ENCODE measurements around the gene TTLL3. TPM values are rescaled to one million over a fixed set of nuclear protein-coding genes. Genes with fewer than 3 reads are reported as not detected.

The TTLL3 gene
- polyA plus RNA-seq, 1 donor (not counting 4 experiments of a cell fraction or from before 2014, with no cell fraction given): 11.3 TPM

GRCh38 chr3:9780910-9781309 is 29.2 kb upstream of the TTLL3 start:
- H3K4me1 ChIP-seq (ENCODE audit: control insufficient read depth, extremely low read depth, insufficient read depth, low read length): peaks cover 3% of the 10 kb centered on the region
- FAIRE-seq: no peak
- no peak for DNase-seq (ENCODE audit: low read depth, low spot score)
- no peak overlapping the region for H2AFZ ChIP-seq (ENCODE audit: control insufficient read depth, low read length)
- TF ChIP-seq CTCF (optimal IDR thresholded peaks at IDR 0.05 in 1 of 3, IDR thresholded peaks at IDR 0.05 in 1 of 3, conservative IDR thresholded peaks at IDR 0.05 in 1 of 3; ENCODE audit: extremely low read depth in 1 of 3, insufficient read depth in 2 of 3, low read length in 3 of 3) (no peak), EZH2 (IDR thresholded peaks at IDR 0.05; ENCODE audit: low read length) (no peak)
- dilution Hi-C loops (cut with MboI; ENCODE audit: extremely low pct_ligation_motif_present, low sequenced_read_pairs): no loop called here
- no peaks in the 10 kb centered on the region for H3K9me1 ChIP-seq (ENCODE audit: control insufficient read depth, extremely low read depth, insufficient read depth, low read length)
- peaks cover 13 to 16% of the 10 kb centered on the region in 2 experiments for H3K36me3 ChIP-seq (ENCODE audit: control insufficient read depth in 2 of 2, extremely low read depth in 1 of 2, insufficient read depth in 2 of 2, low read length in 2 of 2)
- H3K9ac ChIP-seq (ENCODE audit: control insufficient read depth, extremely low read depth, insufficient read depth, low read length): no peak overlapping the region
- H3K27ac ChIP-seq (ENCODE audit: control insufficient read depth, insufficient read depth, low read length): no peak overlapping the region
- no peaks in the 10 kb centered on the region for H3K9me3 ChIP-seq (ENCODE audit: control insufficient read depth, low read depth, low read length)
- H3K4me3 ChIP-seq (ENCODE audit: control insufficient read depth in 2 of 3, extremely low read depth in 1 of 3, insufficient read depth in 2 of 3, low read depth in 1 of 3, low read length in 3 of 3): no peak overlapping the region
- H3K27me3 ChIP-seq (ENCODE audit: control insufficient read depth, extremely low read depth, insufficient read depth, low read length): no peaks in the 10 kb centered on the region
- H4K20me1 ChIP-seq (ENCODE audit: control insufficient read depth, extremely low read depth, insufficient read depth, low read length): no peaks in the 10 kb centered on the region
- H3K79me2 ChIP-seq (ENCODE audit: control insufficient read depth, insufficient read depth, low read length): no peaks in the 10 kb centered on the region
- no peak overlapping the region for H3K4me2 ChIP-seq (ENCODE audit: control insufficient read depth, extremely low read depth, insufficient read depth, low read depth, low read length)

- Histone ChIP-seq H3K9me1 (ENCODE audit: control insufficient read depth, extremely low read depth, insufficient read depth, low read length) (no peaks in the 10 kb centered on the region), H3K9ac (ENCODE audit: control insufficient read depth, extremely low read depth, insufficient read depth, low read length) (no peak overlapping the region), H3K4me2 (ENCODE audit: control insufficient read depth, extremely low read depth, insufficient read depth, low read depth, low read length) (no peak overlapping the region), H3K36me3 (ENCODE audit: control insufficient read depth in 2 of 2, extremely low read depth in 1 of 2, insufficient read depth in 2 of 2, low read length in 2 of 2) (peaks cover 16 to 20% of the 10 kb centered on the region in 2 experiments), H4K20me1 (ENCODE audit: control insufficient read depth, extremely low read depth, insufficient read depth, low read length) (no peaks in the 10 kb centered on the region), H3K4me3 (ENCODE audit: control insufficient read depth in 2 of 3, extremely low read depth in 1 of 3, insufficient read depth in 2 of 3, low read depth in 1 of 3, low read length in 3 of 3) (no peak overlapping the region), H3K27me3 (ENCODE audit: control insufficient read depth, extremely low read depth, insufficient read depth, low read length) (no peaks in the 10 kb centered on the region), H2AFZ (ENCODE audit: control insufficient read depth, low read length) (no peak overlapping the region), H3K9me3 (ENCODE audit: control insufficient read depth, low read depth, low read length) (no peaks in the 10 kb centered on the region), H3K4me1 (ENCODE audit: control insufficient read depth, extremely low read depth, insufficient read depth, low read length) (peaks cover 3% of the 10 kb centered on the region), H3K79me2 (ENCODE audit: control insufficient read depth, insufficient read depth, low read length) (no peaks in the 10 kb centered on the region), H3K27ac (ENCODE audit: control insufficient read depth, insufficient read depth, low read length) (no peak overlapping the region)
- FAIRE-seq: no peak
- dilution Hi-C loops (cut with MboI; ENCODE audit: extremely low pct_ligation_motif_present, low sequenced_read_pairs): no loop called here
- no peak for DNase-seq (ENCODE audit: low read depth, low spot score)
- TF ChIP-seq EZH2 (IDR thresholded peaks at IDR 0.05; ENCODE audit: low read length) (no peak), CTCF (optimal IDR thresholded peaks at IDR 0.05 in 1 of 3, IDR thresholded peaks at IDR 0.05 in 1 of 3, conservative IDR thresholded peaks at IDR 0.05 in 1 of 3; ENCODE audit: extremely low read depth in 1 of 3, insufficient read depth in 2 of 3, low read length in 3 of 3) (no peak)
Measured at GRCh38 chr3:9781551-9781950, 28.5 kb upstream of the TTLL3 start.
